GM12865 (cell line): ENCODE results near the gene ADCY9.

Experiments used
- DNase-seq: peaks from one replicate; pipeline ENCODE4 v3.0.0; 2010; ENCODE audit warnings: low read depth
- H3K4me3 ChIP-seq: 2 replicates; pipeline ENCODE4 v1.5.1; 2011; ENCODE audit warnings: mild to moderate bottlenecking, low read depth, low read length, control low read depth
- CTCF ChIP-seq: IDR thresholded peaks from 2 replicates; pipeline ENCODE4 v1.5.1; 2011; ENCODE audit warnings: low read length, control low read depth, low read depth, inconsistent platforms; ENCODE audit not compliant: insufficient read depth; ENCODE audit errors: missing control alignments

Gene ADCY9

GRCh38 chr16:4034963-4035362 lies 81.3 kb downstream of the ADCY9 start:
- no peak overlapping the region for H3K4me3 ChIP-seq
- TF ChIP-seq CTCF: no peak
- no peak for DNase-seq

GRCh38 chr16:4033951-4034350 lies 82.3 kb downstream of the ADCY9 start:
- no peak for TF ChIP-seq CTCF
- H3K4me3 ChIP-seq: no peak overlapping the region
- no peak for DNase-seq

GRCh38 chr16:4032768-4033167 lies 83.5 kb downstream of the ADCY9 start:
- TF ChIP-seq CTCF: no peak
- no peak overlapping the region for H3K4me3 ChIP-seq
- DNase-seq: no peak

GRCh38 chr16:4028144-4028543 lies 88.1 kb downstream of the ADCY9 start:
- no peak overlapping the region for H3K4me3 ChIP-seq
- TF ChIP-seq CTCF: no peak
- DNase-seq: no peak

GRCh38 chr16:4026854-4027253 lies 89.4 kb downstream of the ADCY9 start:
- no peak for DNase-seq
- H3K4me3 ChIP-seq: no peak overlapping the region
- TF ChIP-seq CTCF: no peak

- DNase-seq: no peak
- H3K4me3 ChIP-seq: no peak overlapping the region
- no peak for TF ChIP-seq CTCF
These were observed 90.8 kb downstream of the ADCY9 start for GRCh38 chr16:4025428-4025827.

- DNase-seq: no peak
- no peak overlapping the region for H3K4me3 ChIP-seq
- no peak for TF ChIP-seq CTCF
These were observed 94.3 kb downstream of the ADCY9 start for GRCh38 chr16:4021916-4022315.
